Activated naive CD8-positive, alpha-beta T cell treated with anti-CD3 and anti-CD28 coated beads, Interleukin-2, amount 50 U/mL, for 16 hours (primary cell): Measurements from ENCODE around the gene RPH3AL.
"Not testable (repeated sequence)": the region's sequence is repeated elsewhere in the genome, so short reads cannot be mapped to it uniquely, and the experiment has no call there.

Experiments
- DNase-seq: peaks from one replicate; pipeline ENCODE4 v3.0.0-alpha.2; 2020; ENCODE audit warnings: low read depth, low spot score

The RPH3AL gene

GRCh38 chr17:260944-261343 lies 91.7 kb downstream of the RPH3AL start:
- DNase-seq: no peak

- DNase-seq: no peak
Observed at GRCh38 chr17:260031-260791, 92.4 kb downstream of the RPH3AL start.

GRCh38 chr17:259341-259976 lies 93.1 kb downstream of the RPH3AL start:
- DNase-seq: no peak

- DNase-seq: no peak
Observed at GRCh38 chr17:258906-259305, 93.7 kb downstream of the RPH3AL start.

GRCh38 chr17:258045-258734 lies 94.4 kb downstream of the RPH3AL start:
- no peak for DNase-seq

- DNase-seq: no peak
Observed at GRCh38 chr17:253091-253846, 99.3 kb downstream of the RPH3AL start.

- DNase-seq: no peak
Observed at GRCh38 chr17:252456-252855, 100.2 kb downstream of the RPH3AL start.

- no peak for DNase-seq
Observed at GRCh38 chr17:251531-251930, 101.1 kb downstream of the RPH3AL start.

- no peak for DNase-seq
Observed at GRCh38 chr17:250487-251300, 101.9 kb downstream of the RPH3AL start.

- DNase-seq: no peak
Observed at GRCh38 chr17:249236-249993, 103.2 kb downstream of the RPH3AL start.

GRCh38 chr17:248337-249235 lies 104.0 kb downstream of the RPH3AL start:
- DNase-seq: no peak

GRCh38 chr17:247767-248166 lies 104.8 kb downstream of the RPH3AL start:
- no peak for DNase-seq

- no peak for DNase-seq
Observed at GRCh38 chr17:246851-247421, 105.7 kb downstream of the RPH3AL start.

- no peak for DNase-seq
Observed at GRCh38 chr17:246226-246625, 106.4 kb downstream of the RPH3AL start.

GRCh38 chr17:245611-246010 lies 107.0 kb downstream of the RPH3AL start:
- DNase-seq: no peak

- no peak for DNase-seq
Observed at GRCh38 chr17:245020-245419, 107.6 kb downstream of the RPH3AL start.

GRCh38 chr17:243924-244323 lies 108.7 kb downstream of the RPH3AL start:
- not testable (repeated sequence) for DNase-seq

GRCh38 chr17:238964-239259 lies 113.7 kb downstream of the RPH3AL start:
- DNase-seq: no peak
